Keratinocyte (primary cell): ENCODE results near the gene VCAN. TPM values are rescaled to one million over a fixed set of nuclear protein-coding genes. Genes with fewer than 3 reads are reported as not detected.

ENCODE experiments used
- DNase-seq: peaks from one replicate; pipeline ENCODE4 v3.0.0-alpha.2; 2011; ENCODE audit warnings: low read depth, missing footprints, low spot score
- FAIRE-seq: peaks from 2 replicates; lab custom pipeline; 2011; peaks lifted over from hg19 to GRCh38; lab: Jason Lieb, UNC
- H2AFZ ChIP-seq: 2 replicates; pipeline ENCODE4 v1.6.0; 2012; ENCODE audit warnings: low read length, control low read depth, inconsistent platforms; ENCODE audit not compliant: control insufficient read depth
- H3K27ac ChIP-seq: 2 replicates; pipeline ENCODE4 v1.5.1; 2011; ENCODE audit warnings: low read length; ENCODE audit not compliant: control insufficient read depth, insufficient read depth
- H3K27me3 ChIP-seq: 3 replicates; pipeline ENCODE4 v1.6.0; 2011; ENCODE audit warnings: low read length; ENCODE audit not compliant: control insufficient read depth, insufficient read depth; ENCODE audit errors: extremely low read depth
- H3K36me3 ChIP-seq, 2 experiments: 2 replicates in 1 of 2; 3 replicates in 1 of 2; pipeline ENCODE4 v1.5.1; 2011; ENCODE audit warnings: low read length in 2 of 2, mild to moderate bottlenecking in 1 of 2; ENCODE audit not compliant: control insufficient read depth in 2 of 2, insufficient read depth in 2 of 2; ENCODE audit errors: extremely low read depth in 1 of 2
- H3K4me1 ChIP-seq: 3 replicates; pipeline ENCODE4 v1.5.1; 2011; ENCODE audit warnings: low read length; ENCODE audit not compliant: control insufficient read depth, insufficient read depth; ENCODE audit errors: extremely low read depth
- H3K4me2 ChIP-seq: 3 replicates; pipeline ENCODE4 v1.6.0; 2011; ENCODE audit warnings: low read depth, low read length; ENCODE audit not compliant: control insufficient read depth, insufficient read depth; ENCODE audit errors: extremely low read depth
- H3K4me3 ChIP-seq, 3 experiments: fragments of 200-600 bp in 1 of 3; sonication (generic) in 1 of 3; 2 replicates in 2 of 3; 3 replicates in 1 of 3; pipeline ENCODE4 v1.5.1; 2011 to 2016; ENCODE audit warnings: low read length in 3 of 3, mild to moderate bottlenecking in 3 of 3, control low read depth in 2 of 3, inconsistent platforms in 1 of 3, low read depth in 1 of 3, mixed read lengths in 1 of 3, mixed run types in 1 of 3, moderate library complexity in 1 of 3; ENCODE audit not compliant: control insufficient read depth in 2 of 3, insufficient read depth in 2 of 3; ENCODE audit errors: extremely low read depth in 1 of 3
- H3K79me2 ChIP-seq: 2 replicates; pipeline ENCODE4 v1.6.0; 2012; ENCODE audit warnings: low read length; ENCODE audit not compliant: control insufficient read depth, insufficient read depth
- H3K9ac ChIP-seq: 3 replicates; pipeline ENCODE4 v1.6.0; 2011; ENCODE audit warnings: low read length; ENCODE audit not compliant: control insufficient read depth, insufficient read depth; ENCODE audit errors: extremely low read depth
- H3K9me1 ChIP-seq: 3 replicates; pipeline ENCODE4 v1.6.0; 2011; ENCODE audit warnings: low read length; ENCODE audit not compliant: control insufficient read depth, insufficient read depth; ENCODE audit errors: extremely low read depth
- H3K9me3 ChIP-seq: 2 replicates; pipeline ENCODE4 v1.5.1; 2012; ENCODE audit warnings: low read depth, low read length; ENCODE audit not compliant: control insufficient read depth
- H4K20me1 ChIP-seq: 3 replicates; pipeline ENCODE4 v1.6.0; 2011; ENCODE audit warnings: low read length; ENCODE audit not compliant: control insufficient read depth, insufficient read depth; ENCODE audit errors: extremely low read depth
- EZH2 ChIP-seq: IDR thresholded peaks from one replicate; pipeline ENCODE4 v1.6.1; 2012; ENCODE audit warnings: inconsistent platforms, mild to moderate bottlenecking, low read length, moderate library complexity
- dilution Hi-C: fragments of 300-500 bp; cut with MboI; formaldehyde crosslinking; loops from one replicate; pipeline ENCODE4 v1.7.0; 2020; ENCODE audit warnings: low sequenced_read_pairs; ENCODE audit not compliant: extremely low pct_ligation_motif_present
- polyA plus RNA-seq, 5 experiments: library from polyadenylated mRNA; depleted of rRNA in 3 of 5; stranded (reverse) in 3 of 5; stranded (forward) in 1 of 5; unstranded in 1 of 5; fragments of >200 nt; gene quantifications; 1 replicate in 1 of 5; 2 replicates in 3 of 5; 3 replicates in 1 of 5; pipeline versions ENCODE4 v1.2.1 to v1.2.3, GENCODE V29; 2011 to 2012; ENCODE audit warnings: missing spikeins in 2 of 5, low read depth in 1 of 5, low replicate concordance in 1 of 5
- TF ChIP-seq, protein P1 (sequence below), 3 experiments: IDR thresholded peaks in 1 of 3; conservative IDR thresholded peaks in 1 of 3; optimal IDR thresholded peaks in 1 of 3; 2 replicates in 2 of 3; 3 replicates in 1 of 3; pipeline versions ENCODE3 to v1.5.1; 2011; ENCODE audit warnings: low read length in 3 of 3, mild to moderate bottlenecking in 3 of 3, moderate library complexity in 2 of 3, control low read depth in 1 of 3, inconsistent platforms in 1 of 3; ENCODE audit not compliant: insufficient read depth in 2 of 3; ENCODE audit errors: extremely low read depth in 1 of 3

Gene VCAN
- polyA plus RNA-seq, 1 donor (not counting 4 experiments of a cell fraction or from before 2014, with no cell fraction given): 1.9 TPM

DNA sequence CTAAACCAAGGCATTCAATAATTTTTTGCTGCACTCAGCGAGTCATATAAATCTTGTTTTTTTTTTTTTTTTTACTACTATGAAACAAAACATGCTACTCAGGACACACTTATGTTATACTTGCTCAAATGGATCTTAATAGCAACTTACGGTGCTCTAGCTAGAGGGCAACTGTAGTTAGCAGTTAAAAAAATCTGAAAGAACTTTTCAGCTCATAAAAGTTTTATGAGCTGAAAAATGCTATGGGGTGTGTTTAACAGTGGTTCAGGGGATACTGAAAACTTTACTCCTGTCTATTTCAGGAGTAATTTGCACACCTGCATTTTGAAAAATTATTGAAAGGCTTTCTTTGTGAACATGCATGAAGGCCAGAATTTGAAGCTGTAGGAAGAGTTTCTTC is 53.4 kb downstream of the VCAN start:
- no peaks in the 10 kb centered on the region for H3K79me2 ChIP-seq
- no peak for DNase-seq
- H3K9me1 ChIP-seq: no peaks in the 10 kb centered on the region
- TF ChIP-seq, protein P1, sequence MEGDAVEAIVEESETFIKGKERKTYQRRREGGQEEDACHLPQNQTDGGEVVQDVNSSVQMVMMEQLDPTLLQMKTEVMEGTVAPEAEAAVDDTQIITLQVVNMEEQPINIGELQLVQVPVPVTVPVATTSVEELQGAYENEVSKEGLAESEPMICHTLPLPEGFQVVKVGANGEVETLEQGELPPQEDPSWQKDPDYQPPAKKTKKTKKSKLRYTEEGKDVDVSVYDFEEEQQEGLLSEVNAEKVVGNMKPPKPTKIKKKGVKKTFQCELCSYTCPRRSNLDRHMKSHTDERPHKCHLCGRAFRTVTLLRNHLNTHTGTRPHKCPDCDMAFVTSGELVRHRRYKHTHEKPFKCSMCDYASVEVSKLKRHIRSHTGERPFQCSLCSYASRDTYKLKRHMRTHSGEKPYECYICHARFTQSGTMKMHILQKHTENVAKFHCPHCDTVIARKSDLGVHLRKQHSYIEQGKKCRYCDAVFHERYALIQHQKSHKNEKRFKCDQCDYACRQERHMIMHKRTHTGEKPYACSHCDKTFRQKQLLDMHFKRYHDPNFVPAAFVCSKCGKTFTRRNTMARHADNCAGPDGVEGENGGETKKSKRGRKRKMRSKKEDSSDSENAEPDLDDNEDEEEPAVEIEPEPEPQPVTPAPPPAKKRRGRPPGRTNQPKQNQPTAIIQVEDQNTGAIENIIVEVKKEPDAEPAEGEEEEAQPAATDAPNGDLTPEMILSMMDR (optimal IDR thresholded peaks at IDR 0.05 in 1 of 3, IDR thresholded peaks at IDR 0.05 in 1 of 3, conservative IDR thresholded peaks at IDR 0.05 in 1 of 3; ENCODE audit: extremely low read depth in 1 of 3, insufficient read depth in 2 of 3, low read length in 3 of 3): no peak
- no peak for TF ChIP-seq EZH2
- H3K27ac ChIP-seq: no peak overlapping the region
- no peaks in the 10 kb centered on the region for H3K36me3 ChIP-seq
- H3K9ac ChIP-seq: no peak overlapping the region
- no peak for FAIRE-seq
- dilution Hi-C loops: no loop called here
- H3K4me2 ChIP-seq: no peak overlapping the region
- H4K20me1 ChIP-seq: no peaks in the 10 kb centered on the region
- no peaks in the 10 kb centered on the region for H3K27me3 ChIP-seq
- H2AFZ ChIP-seq: no peak overlapping the region
- H3K4me1 ChIP-seq: no peaks in the 10 kb centered on the region
- H3K4me3 ChIP-seq: no peak overlapping the region
- no peaks in the 10 kb centered on the region for H3K9me3 ChIP-seq

DNA sequence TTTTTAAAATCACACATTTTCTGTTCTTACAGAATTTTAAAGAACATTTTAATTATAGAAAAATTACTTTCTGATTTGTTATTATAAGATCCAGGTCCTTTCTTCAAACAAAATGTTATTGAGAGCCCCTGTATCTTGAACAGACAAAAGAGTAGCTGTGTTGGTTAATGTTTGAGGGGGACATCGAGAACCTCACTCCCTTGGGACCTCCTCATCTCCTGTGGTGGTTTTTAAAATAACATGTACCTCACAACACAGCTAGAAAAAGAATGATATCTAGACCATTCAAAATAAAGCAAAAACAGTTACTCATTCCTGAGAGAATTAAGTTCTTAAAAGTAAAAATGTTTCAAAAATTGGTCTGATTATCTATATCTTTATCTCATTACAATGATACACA is 54.7 kb downstream of the VCAN start:
- H3K4me2 ChIP-seq: no peak overlapping the region
- no peak overlapping the region for H2AFZ ChIP-seq
- H3K9me1 ChIP-seq: no peaks in the 10 kb centered on the region
- no peak for FAIRE-seq
- no peaks in the 10 kb centered on the region for H3K36me3 ChIP-seq
- H3K79me2 ChIP-seq: no peaks in the 10 kb centered on the region
- no peak overlapping the region for H3K4me3 ChIP-seq
- no peaks in the 10 kb centered on the region for H3K27me3 ChIP-seq
- H3K9ac ChIP-seq: no peak overlapping the region
- H3K4me1 ChIP-seq: no peaks in the 10 kb centered on the region
- DNase-seq: no peak
- H3K9me3 ChIP-seq: no peaks in the 10 kb centered on the region
- H3K27ac ChIP-seq: no peak overlapping the region
- TF ChIP-seq EZH2: no peak
- TF ChIP-seq, protein P1 (optimal IDR thresholded peaks at IDR 0.05 in 1 of 3, IDR thresholded peaks at IDR 0.05 in 1 of 3, conservative IDR thresholded peaks at IDR 0.05 in 1 of 3; ENCODE audit: extremely low read depth in 1 of 3, insufficient read depth in 2 of 3, low read length in 3 of 3): no peak
- dilution Hi-C loops: no loop called here
- no peaks in the 10 kb centered on the region for H4K20me1 ChIP-seq
